ENCODE data around the gene CACNA1C.

The CACNA1C gene

GRCh38 chr12:2583642-2584401 is 531.0 kb downstream of the CACNA1C start:
- no peak for DNase-seq
- Histone ChIP-seq H3K36me3 (no peaks in the 10 kb centered on the region), H3K4me3 (ENCODE audit: low read depth, low read length) (no peak overlapping the region), H3K27ac (no peak overlapping the region), H3K9me3 (ENCODE audit: severe bottlenecking) (no peaks in the 10 kb centered on the region), H3K27me3 (ENCODE audit: insufficient read depth, low read depth, severe bottlenecking) (no peaks in the 10 kb centered on the region)
- TF ChIP-seq, protein P1, sequence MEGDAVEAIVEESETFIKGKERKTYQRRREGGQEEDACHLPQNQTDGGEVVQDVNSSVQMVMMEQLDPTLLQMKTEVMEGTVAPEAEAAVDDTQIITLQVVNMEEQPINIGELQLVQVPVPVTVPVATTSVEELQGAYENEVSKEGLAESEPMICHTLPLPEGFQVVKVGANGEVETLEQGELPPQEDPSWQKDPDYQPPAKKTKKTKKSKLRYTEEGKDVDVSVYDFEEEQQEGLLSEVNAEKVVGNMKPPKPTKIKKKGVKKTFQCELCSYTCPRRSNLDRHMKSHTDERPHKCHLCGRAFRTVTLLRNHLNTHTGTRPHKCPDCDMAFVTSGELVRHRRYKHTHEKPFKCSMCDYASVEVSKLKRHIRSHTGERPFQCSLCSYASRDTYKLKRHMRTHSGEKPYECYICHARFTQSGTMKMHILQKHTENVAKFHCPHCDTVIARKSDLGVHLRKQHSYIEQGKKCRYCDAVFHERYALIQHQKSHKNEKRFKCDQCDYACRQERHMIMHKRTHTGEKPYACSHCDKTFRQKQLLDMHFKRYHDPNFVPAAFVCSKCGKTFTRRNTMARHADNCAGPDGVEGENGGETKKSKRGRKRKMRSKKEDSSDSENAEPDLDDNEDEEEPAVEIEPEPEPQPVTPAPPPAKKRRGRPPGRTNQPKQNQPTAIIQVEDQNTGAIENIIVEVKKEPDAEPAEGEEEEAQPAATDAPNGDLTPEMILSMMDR (IDR thresholded peaks at IDR 0.05; ENCODE audit: low read depth, low read length) = no peak

DNA sequence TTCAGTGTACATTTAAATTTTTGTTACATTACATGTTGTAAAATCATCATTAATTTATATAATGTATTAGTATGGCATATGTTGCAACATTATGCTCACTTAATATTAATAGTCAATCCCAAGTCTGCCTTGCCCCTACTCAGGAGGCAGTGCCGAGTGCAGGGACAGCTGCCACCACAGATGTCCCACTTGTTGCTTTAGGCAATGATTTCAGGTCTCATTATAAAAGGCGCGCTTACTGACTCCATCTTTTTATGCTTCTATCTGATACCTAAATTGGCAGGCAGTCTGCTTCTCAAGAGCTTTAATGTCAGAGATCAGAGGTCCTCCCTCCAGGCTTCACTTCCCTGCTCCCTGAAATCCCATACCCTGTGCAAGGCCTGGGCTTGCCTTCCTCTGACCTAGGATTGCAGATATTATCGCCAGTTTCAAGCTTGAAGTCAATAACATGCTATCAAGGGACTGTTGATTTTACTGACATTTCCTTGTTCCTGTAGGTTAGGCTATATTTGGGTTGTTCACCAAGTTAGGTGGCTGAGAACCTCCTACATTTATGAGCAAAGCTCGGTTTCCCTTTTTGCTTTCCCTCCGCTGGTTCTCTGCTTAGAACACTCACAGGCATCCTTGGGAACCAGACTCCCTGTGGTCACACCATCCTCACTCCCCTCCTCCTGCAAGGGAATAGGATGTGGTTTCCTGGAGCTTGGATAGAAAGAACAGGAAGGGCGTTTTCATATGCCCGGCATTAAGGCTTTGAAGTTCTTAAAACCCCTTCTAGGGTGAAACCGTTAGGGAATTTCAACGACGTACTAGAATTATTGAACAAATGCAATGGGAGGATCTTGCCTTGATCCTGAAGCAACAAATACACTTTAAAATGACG is 533.6 kb downstream of the CACNA1C start:
- DNase-seq = no peak
- TF ChIP-seq, protein P1 (IDR thresholded peaks at IDR 0.05; ENCODE audit: low read depth, low read length) = no peak
- H3K27me3 ChIP-seq (ENCODE audit: insufficient read depth, low read depth, severe bottlenecking) = no peaks in the 10 kb centered on the region

GRCh38 chr12:2588345-2588744 is 535.6 kb downstream of the CACNA1C start:
- no peak overlapping the region for H3K27ac ChIP-seq
- no peak overlapping the region for H3K4me3 ChIP-seq (ENCODE audit: low read depth, low read length)
- TF ChIP-seq, protein P1 (IDR thresholded peaks at IDR 0.05; ENCODE audit: low read depth, low read length) = 0 out of 2 replicates have a peak, but pooled peaks have one; percentile 33
- no peaks in the 10 kb centered on the region for H3K27me3 ChIP-seq (ENCODE audit: insufficient read depth, low read depth, severe bottlenecking)
- no peak for DNase-seq
- H3K9me3 ChIP-seq (ENCODE audit: severe bottlenecking) = peaks cover 2% of the 10 kb centered on the region
- no peaks in the 10 kb centered on the region for H3K36me3 ChIP-seq

More for the DNA sequence above, 533.6 kb downstream of the CACNA1C start:
- H3K36me3 ChIP-seq = no peaks in the 10 kb centered on the region
- no peak overlapping the region for H3K4me3 ChIP-seq (ENCODE audit: low read depth, low read length)
- H3K27ac ChIP-seq = no peak overlapping the region
- H3K9me3 ChIP-seq (ENCODE audit: severe bottlenecking) = no peaks in the 10 kb centered on the region

DNA sequence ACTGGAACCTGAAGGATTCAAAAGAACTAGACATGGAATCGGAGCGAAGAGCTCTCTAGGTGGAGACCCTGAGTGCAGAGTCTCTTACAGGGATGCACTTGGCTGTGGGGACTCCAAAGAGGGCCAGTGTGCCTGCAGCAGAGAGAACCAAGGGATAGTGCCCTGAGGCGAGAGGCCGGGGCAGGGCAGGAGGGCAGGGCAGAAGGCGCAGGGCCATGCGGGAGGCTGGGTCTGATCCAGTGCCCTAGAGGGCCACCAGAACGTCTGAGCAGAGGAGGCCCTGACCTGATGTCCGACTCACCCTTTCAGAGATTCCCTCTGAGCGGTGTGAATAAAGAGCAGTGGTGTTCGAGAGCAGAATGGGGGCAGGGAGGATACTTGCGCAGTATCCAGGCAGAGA is 536.6 kb downstream of the CACNA1C start:
- TF ChIP-seq, protein P1 (IDR thresholded peaks at IDR 0.05; ENCODE audit: low read depth, low read length) = no peak
- Histone ChIP-seq H3K27me3 (ENCODE audit: insufficient read depth, low read depth, severe bottlenecking) (no peaks in the 10 kb centered on the region), H3K36me3 (no peaks in the 10 kb centered on the region), H3K27ac (no peak overlapping the region), H3K4me3 (ENCODE audit: low read depth, low read length) (no peak overlapping the region), H3K9me3 (ENCODE audit: severe bottlenecking) (peaks cover 11% of the 10 kb centered on the region)
- no peak for DNase-seq

GRCh38 chr12:2593045-2593444 is 540.3 kb downstream of the CACNA1C start:
- Histone ChIP-seq H3K9me3 (ENCODE audit: severe bottlenecking) (peaks cover 17% of the 10 kb centered on the region), H3K27me3 (ENCODE audit: insufficient read depth, low read depth, severe bottlenecking) (no peaks in the 10 kb centered on the region)

More at GRCh38 chr12:2593045-2593444, 540.3 kb downstream of the CACNA1C start:
- no peak overlapping the region for H3K27ac ChIP-seq
- no peaks in the 10 kb centered on the region for H3K36me3 ChIP-seq
- DNase-seq = no peak
- H3K4me3 ChIP-seq (ENCODE audit: low read depth, low read length) = no peak overlapping the region
- TF ChIP-seq, protein P1 (IDR thresholded peaks at IDR 0.05; ENCODE audit: low read depth, low read length) = no peak
